ENCODE results near the gene FOXB1. TPM values are rescaled to one million over a fixed set of nuclear protein-coding genes. Genes with fewer than 3 reads are reported as not detected.

FOXB1 gene
- total RNA-seq, 1 experiment from 2014 or later: 10.8 TPM

GRCh38 chr15:60047701-60048100, 43.6 kb downstream of the FOXB1 start:
- peaks cover 25% of the 10 kb centered on the region for H3K9me3 Mint-ChIP-seq
- no peak for DNase-seq (ENCODE audit: low spot score)
- CTCF ChIA-PET: no interaction called here
- no peaks in the 10 kb centered on the region for H3K27me3 Mint-ChIP-seq (ENCODE audit: low read depth)
- H3K4me3 Mint-ChIP-seq: no peak overlapping the region
- TF ChIP-seq GTF2I (CRISPR knock-in tag; conservative IDR thresholded peaks at IDR 0.05) (no peak), FOXK1 (CRISPR knock-in tag; IDR thresholded peaks at IDR 0.05) (no peak), HMGA2 (CRISPR knock-in tag; IDR thresholded peaks at IDR 0.05) (no peak), MLX (CRISPR knock-in tag; IDR thresholded peaks at IDR 0.05) (no peak), EMX1 (CRISPR knock-in tag; IDR thresholded peaks at IDR 0.05) (no peak), CREM (CRISPR knock-in tag; IDR thresholded peaks at IDR 0.05) (no peak), ZNF121 (CRISPR knock-in tag; IDR thresholded peaks at IDR 0.05) (no peak)
- ATAC-seq: no peak
- H3K36me3 Mint-ChIP-seq: peaks cover 21% of the 10 kb centered on the region
- no peak overlapping the region for H3K27ac Mint-ChIP-seq
- peaks cover 29% of the 10 kb centered on the region for H3K4me1 Mint-ChIP-seq
- POLR2A ChIA-PET: no interaction called here

- H3K27me3 Mint-ChIP-seq (ENCODE audit: low read depth): no peaks in the 10 kb centered on the region
- peaks cover 22% of the 10 kb centered on the region for H3K9me3 Mint-ChIP-seq
- H3K27ac Mint-ChIP-seq: no peak overlapping the region
- DNase-seq (ENCODE audit: low spot score) (no peak), ATAC-seq (no peak)
- peaks cover 21% of the 10 kb centered on the region for H3K36me3 Mint-ChIP-seq
- ChIA-PET CTCF (interaction anchor here (0.6 kb wide), 1 partner anchor 318 kb away, joined by 3 read pairs; no protein-coding TSS in a partner anchor), POLR2A (no interaction called here)
- no peak overlapping the region for H3K4me3 Mint-ChIP-seq
- TF ChIP-seq ETV6 (CRISPR knock-in tag; IDR thresholded peaks at IDR 0.05) (no peak), ZMAT4 (CRISPR knock-in tag; IDR thresholded peaks at IDR 0.05) (no peak), FOXP4 (CRISPR knock-in tag; IDR thresholded peaks at IDR 0.05) (no peak), KAT7 (CRISPR knock-in tag; IDR thresholded peaks at IDR 0.05; ENCODE audit: borderline replicate concordance) (no peak), E2F5 (CRISPR knock-in tag; IDR thresholded peaks at IDR 0.05) (no peak)
- H3K4me1 Mint-ChIP-seq: peaks cover 13% of the 10 kb centered on the region
These were observed 45.8 kb downstream of the FOXB1 start for GRCh38 chr15:60049948-60050347.

- peaks cover 21% of the 10 kb centered on the region for H3K36me3 Mint-ChIP-seq
- H3K27me3 Mint-ChIP-seq (ENCODE audit: low read depth): no peaks in the 10 kb centered on the region
- DNase-seq (ENCODE audit: low spot score) (no peak), ATAC-seq (no peak)
- ChIA-PET POLR2A (no interaction called here), CTCF (interaction anchor here (0.9 kb wide), 1 partner anchor 27 kb away, joined by 3 read pairs; no protein-coding TSS in a partner anchor)
- no peak overlapping the region for H3K4me3 Mint-ChIP-seq
- no peak for TF ChIP-seq ATF3 (CRISPR knock-in tag; conservative IDR thresholded peaks at IDR 0.05)
- TF ChIP-seq NFATC4 (CRISPR knock-in tag; IDR thresholded peaks at IDR 0.05): no peak
- no peak for TF ChIP-seq ELF4 (CRISPR knock-in tag; IDR thresholded peaks at IDR 0.05; ENCODE audit: low read depth)
- TF ChIP-seq GTF2I (CRISPR knock-in tag; conservative IDR thresholded peaks at IDR 0.05): no peak
- TF ChIP-seq CREM (CRISPR knock-in tag; IDR thresholded peaks at IDR 0.05): no peak
- no peaks in the 10 kb centered on the region for H3K4me1 Mint-ChIP-seq
- H3K27ac Mint-ChIP-seq: no peak overlapping the region
- peaks cover 22% of the 10 kb centered on the region for H3K9me3 Mint-ChIP-seq
These were observed 48.7 kb downstream of the FOXB1 start for GRCh38 chr15:60052796-60053195.

GRCh38 chr15:60054472-60054871, 50.4 kb downstream of the FOXB1 start:
- no peak overlapping the region for H3K4me3 Mint-ChIP-seq
- H3K4me1 Mint-ChIP-seq: 0 out of 2 replicates have a peak, but pooled peaks cover 3% of the 10 kb centered on the region
- no peaks in the 10 kb centered on the region for H3K27me3 Mint-ChIP-seq (ENCODE audit: low read depth)
- H3K27ac Mint-ChIP-seq: no peak overlapping the region
- no peak for DNase-seq (ENCODE audit: low spot score)
- peaks cover 18% of the 10 kb centered on the region for H3K36me3 Mint-ChIP-seq
- ATAC-seq: no peak
- POLR2A ChIA-PET: no interaction called here
- CTCF ChIA-PET: no interaction called here
- peaks cover 20% of the 10 kb centered on the region for H3K9me3 Mint-ChIP-seq
- TF ChIP-seq NFYB (CRISPR knock-in tag; conservative IDR thresholded peaks at IDR 0.05; ENCODE audit: low read depth) (no peak), PRRX2 (CRISPR knock-in tag; IDR thresholded peaks at IDR 0.05) (no peak), SMAD4 (CRISPR knock-in tag; IDR thresholded peaks at IDR 0.05) (no peak), ZNF138 (CRISPR knock-in tag; conservative IDR thresholded peaks at IDR 0.05) (no peak), ZNF512 (CRISPR knock-in tag; IDR thresholded peaks at IDR 0.05; ENCODE audit: borderline replicate concordance) (no peak), MXD4 (CRISPR knock-in tag; IDR thresholded peaks at IDR 0.05; ENCODE audit: borderline replicate concordance) (no peak)
